CD4-positive, alpha-beta T cell treated with Interleukin-21 for 1 hour (primary cell): ENCODE data around the gene SPATA7.
A peak's percentile ranks its signal among the peaks of the same experiment; 100 is the strongest.
"Not testable (repeated sequence)": the region's sequence is repeated elsewhere in the genome, so short reads cannot be mapped to it uniquely, and the experiment has no call there.

ENCODE experiments used
- DNase-seq: peaks from one replicate; pipeline ENCODE4 v3.0.0-alpha.2; 2020

Gene SPATA7

DNA sequence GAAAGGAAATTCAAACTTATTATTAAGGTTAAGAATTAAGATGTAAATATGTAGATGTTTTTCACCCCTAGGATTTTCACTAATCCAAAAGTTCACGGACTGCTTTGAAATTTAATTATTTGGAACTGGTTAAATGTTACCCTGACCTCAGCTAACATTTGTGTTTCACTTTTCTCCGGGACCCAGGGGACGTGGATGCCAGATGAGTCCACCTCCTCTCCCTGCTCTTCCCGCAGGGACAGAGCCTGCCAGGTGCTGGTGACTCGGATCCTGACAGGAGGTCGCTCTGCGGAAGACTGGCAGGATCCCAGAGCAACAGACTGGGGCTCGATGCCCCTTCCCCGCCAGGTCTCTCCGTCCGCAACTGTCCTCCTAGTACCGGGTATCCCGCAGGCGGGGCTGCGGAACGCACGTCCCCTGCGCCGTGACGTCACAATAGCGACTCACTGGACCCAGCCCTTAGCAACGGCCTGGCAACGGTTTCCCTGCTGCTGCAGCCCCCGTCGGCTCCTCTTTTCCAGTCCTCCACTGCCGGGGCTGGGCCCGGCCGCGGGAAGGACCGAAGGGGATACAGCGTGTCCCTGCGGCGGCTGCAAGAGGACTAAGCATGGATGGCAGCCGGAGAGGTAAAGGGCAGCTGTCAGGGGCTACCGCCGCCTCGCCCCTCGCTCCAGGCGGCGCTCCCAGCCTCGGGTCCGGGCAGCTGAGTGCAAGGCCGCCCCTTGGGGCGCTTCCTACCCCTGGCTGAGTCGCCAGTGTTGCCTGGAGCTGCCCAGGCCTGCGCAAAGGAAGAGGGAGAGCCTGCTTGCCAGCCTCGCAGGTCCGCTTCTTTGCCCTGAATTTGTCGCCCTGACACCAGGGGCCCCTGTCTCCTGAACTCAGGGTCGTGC, at the start of gene SPATA7:
SPATA7 (plus strand) TSS at position 446 of the 890 bp plus-strand sequence; CDS start at position 608, 162 bp downstream.
- DNase-seq = peak; percentile 79

GRCh38 chr14:88340357-88340756, 45.1 kb upstream of the SPATA7 start:
- DNase-seq = no peak

DNA sequence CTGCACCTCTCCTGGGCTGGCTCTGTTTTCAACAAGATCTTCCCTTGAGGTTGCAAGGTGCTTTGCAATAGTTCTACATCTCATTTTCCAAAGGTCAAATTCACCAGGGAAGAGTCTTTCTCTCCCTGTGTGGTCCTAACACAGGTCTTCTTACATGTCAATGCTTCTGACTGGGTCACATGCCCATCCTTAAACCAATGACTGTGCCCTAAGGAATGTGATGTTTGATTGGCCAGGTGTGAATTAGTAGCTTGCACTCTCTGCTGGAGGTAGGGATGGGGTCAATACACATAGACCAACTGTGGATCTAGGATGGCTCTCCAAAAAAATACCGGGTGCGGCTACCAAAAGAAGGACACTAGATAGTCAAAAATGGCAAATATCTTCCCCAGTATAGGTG, 42.5 kb upstream of the SPATA7 start:
- DNase-seq = no peak

DNA sequence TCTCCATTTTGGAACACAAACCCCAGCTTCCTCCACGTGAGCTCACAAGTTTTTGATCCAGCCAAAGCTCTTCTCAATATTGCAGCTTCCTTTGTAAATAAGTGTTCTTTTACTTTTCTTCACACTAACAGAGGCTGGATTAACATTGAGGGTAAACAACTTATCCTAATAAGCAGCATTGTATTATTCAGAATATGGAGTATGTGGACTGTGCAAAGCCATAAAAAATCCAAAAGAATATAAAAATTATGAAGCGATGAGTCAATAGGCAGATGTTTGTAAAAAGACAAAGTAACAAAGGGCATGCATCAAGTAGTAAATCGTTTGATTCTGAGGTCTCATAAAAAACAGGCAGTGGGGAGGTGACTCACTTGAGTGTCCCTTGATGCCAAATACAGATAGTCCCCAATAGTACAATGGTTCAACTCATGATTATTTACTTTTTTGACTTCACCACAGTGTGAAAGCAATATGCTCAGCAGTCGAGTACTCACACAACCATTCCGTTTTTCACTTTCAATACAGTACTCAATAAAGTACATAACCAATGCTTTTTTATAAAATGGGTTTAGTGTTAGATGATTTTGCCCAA, 39.3 kb upstream of the SPATA7 start:
- DNase-seq = no peak

DNA sequence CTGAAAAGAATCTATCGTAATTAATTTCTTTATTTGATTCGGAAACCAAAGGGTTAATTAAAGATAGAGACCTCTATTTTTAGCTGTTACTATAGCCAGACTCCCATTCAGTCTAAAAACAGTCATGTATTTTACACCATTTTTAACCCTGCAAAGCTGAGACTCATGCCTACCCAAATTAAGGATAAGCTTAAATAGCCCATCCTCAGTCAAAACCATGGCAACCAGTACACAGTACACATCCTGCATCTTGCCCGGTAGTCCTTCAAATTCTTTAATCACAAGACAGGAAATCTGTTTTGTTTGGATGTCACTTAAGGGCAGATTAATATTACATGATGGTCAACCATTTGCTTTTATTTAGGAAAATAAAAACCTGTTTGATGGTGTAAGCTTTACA, 36.9 kb upstream of the SPATA7 start:
- no peak for DNase-seq

DNA sequence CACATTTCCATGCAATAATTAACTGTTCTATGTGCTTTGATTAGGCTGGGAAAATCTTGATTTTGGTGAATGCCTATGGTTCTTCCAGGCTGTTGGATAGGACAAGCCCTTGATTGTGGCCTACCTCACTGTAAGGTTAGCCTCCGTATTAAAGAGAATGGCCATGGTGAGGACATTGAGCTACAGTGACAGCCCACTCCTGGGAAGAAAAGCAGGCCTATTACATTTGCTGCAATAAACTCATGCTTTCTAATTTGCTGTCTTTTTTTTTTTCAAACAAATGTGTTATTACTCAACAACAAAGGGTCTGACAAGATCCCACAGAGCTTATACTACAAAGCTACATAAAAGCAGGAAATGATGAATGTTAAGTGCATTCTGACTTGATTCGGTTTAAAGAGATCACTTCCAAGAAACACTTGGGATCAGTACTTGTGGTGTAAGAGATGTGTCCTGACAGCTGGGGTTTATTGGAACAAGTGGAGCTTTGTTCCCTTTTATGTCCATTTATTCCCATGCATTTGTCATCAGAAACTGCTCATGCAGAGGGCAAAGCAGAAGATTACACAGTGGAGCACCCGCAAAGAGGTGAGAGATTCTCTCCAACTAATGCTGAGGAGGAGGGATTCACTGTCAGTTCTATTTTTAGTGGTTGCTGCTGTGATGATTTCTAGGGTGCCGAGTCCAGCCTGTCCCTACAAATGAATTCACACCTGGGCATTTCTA, 33.3 kb upstream of the SPATA7 start:
- DNase-seq = no peak

DNA sequence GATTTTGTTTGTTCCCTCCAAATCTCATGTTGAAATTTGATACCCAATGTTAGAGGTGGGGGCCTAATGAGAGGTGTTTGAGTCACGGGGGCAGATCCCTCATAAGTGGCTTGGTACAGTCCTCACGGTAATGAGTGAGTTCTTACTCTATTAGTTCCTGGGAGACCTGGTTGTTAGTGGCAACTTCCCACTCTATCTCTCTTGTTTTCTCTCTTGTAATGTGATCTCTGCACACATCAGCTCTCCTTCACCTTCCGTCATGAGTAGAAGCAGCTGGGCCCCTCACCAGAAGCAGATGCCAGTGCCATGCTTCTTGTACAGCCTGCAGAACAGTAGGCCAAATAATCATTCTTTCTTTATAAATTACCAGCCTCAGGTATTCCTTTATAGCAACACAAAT, 32.8 kb upstream of the SPATA7 start:
- DNase-seq = no peak

- no peak for DNase-seq
Observed at GRCh38 chr14:88354358-88354757, 31.1 kb upstream of the SPATA7 start.

GRCh38 chr14:88359500-88359899, 26.0 kb upstream of the SPATA7 start:
- no peak for DNase-seq

DNA sequence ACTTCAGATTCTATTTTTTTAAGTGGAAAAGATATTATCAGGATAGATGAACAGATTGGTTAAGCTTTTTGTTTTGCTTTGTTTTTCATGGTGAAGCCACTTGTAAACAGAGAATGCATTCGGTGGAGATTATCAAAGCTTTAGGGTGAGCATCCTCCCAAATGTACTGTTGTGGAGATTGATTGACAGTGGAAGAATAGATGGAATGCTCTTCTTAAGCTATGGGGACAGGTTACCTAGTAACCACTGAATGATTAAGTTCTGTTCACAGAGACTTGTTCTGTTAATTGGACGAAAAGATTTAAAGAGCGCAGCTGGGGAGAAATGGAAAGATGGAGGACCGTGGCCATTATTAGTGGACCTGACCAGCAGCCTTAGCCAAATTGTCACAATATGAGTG, 21.8 kb upstream of the SPATA7 start:
- DNase-seq = no peak

DNA sequence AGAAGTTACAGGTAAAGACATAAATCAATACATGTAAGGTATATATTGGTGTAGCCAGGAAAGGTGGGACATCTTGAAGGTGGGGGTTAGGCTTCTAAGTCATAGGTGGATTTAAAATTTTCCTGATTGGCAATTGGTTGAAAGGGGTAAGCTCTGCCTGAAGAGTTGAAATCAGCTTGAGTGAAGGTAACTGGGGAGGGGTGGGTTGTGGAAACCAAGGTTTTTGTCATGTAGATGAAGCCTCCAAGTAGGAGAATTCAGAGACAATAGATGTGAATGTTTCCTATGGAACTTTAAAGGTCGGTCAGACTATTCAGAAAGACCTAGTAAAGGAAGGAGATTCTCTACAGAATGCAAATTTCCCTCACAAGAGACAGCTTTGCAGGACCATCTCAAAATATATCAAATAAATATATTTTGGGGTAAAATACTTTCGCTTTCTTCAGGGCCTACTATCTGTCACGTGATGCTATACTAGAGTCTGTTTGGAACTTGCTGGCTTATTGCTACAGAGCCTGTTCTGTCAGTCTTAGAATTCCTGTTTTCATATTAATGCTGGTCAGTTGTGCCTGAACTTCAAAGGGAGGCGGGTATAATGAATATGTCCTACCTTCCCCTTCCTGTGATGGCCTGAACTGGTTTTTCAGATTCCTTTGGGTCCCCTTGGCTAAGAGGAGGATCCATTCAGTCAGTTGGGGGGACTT, 20.6 kb upstream of the SPATA7 start:
- DNase-seq = no peak

- no peak for DNase-seq
Observed at GRCh38 chr14:88369496-88369895, 16.0 kb upstream of the SPATA7 start.

GRCh38 chr14:88379706-88380343, 5.6 kb upstream of the SPATA7 start:
- DNase-seq = no peak

DNA sequence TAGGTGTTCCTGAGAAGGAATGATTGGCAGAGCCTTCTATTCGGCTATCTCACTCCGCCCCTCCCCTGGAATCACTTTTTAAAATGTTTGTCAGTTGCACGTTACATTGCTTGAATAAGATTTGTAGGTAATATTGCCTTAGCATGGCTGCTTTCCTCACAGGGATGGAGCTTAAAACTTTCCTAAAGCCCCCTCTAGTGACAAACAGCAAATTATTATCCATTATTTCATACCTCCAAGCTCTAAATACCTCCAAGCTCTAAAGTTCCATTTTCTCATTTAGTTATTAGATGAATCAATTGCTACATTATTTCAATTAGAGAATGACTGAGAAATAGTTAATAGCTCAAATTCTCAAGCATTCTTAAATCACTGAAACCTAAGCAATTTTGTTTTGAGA, 5.1 kb upstream of the SPATA7 start:
- no peak for DNase-seq

DNA sequence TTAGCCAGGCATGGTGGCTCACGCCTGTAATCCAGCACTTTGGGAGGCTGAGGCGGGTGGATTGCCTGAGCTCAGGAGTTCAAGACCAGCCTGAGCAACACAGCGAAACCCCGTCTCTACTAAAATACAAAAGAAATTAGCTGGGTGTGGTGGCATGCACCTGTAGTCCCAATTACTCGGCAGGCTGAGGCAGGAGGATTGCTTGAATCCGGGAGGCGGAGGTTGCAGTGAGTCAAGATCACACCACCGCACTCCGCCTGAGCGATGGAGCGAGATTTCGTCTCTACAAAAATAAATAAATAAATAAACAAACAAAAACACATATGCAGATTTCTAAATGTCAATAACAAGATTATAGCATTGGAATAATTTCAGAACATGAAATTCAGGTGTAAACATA, 3.8 kb upstream of the SPATA7 start:
- not testable (repeated sequence) for DNase-seq

- DNase-seq = no peak
Observed at GRCh38 chr14:88384718-88385117, 739 bp upstream of the SPATA7 start.

DNA sequence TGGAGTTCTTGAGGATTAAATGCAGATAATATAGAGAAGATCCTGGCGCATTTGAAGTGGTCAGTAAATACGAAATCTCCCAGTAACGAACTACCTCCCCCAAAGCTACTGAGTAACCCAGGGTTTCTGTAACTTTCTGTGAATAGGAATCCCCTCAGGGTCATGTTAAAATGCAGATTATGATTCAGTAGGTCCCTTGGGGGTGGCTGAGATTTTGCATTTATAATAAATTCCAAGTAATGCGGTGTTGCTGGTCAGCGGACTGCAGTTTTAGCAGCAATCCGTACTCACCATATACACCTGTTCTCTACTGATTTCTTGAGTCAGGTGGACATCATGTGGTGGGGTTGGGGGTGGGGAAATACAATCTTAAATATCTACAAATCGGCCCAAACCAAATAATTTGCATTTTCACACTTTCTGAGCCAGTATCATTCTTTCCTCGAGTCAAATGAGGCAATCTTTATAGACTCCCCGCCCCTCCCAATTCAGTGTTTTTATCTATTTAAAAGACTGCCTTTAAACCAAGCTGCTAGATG, 868 bp downstream of the SPATA7 start:
- DNase-seq = no peak

GRCh38 chr14:88388741-88389282, 3.4 kb downstream of the SPATA7 start:
- DNase-seq = no peak

- DNase-seq = no peak
Observed at GRCh38 chr14:88392609-88393008, 7.2 kb downstream of the SPATA7 start.

GRCh38 chr14:88411039-88411438, 25.6 kb downstream of the SPATA7 start:
- DNase-seq = no peak

DNA sequence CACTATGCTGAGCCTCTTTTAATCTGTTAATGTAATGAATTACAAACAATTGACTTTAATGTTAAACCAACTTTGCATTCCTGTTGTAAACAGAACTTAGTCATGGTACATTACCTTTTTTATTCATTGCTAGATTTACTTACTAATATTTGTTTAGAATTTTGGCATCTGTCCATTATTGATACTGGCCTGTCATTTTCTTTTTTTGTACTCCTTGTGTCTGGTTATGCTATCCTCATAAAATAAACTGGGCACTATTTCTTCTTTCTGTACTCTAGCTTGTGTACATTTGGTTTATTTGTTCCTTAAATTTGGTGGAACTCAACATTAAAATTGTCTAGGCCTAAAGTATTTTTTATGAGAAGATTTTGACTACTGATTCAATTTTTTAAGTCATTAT, 32.1 kb downstream of the SPATA7 start:
- DNase-seq = no peak

- no peak for DNase-seq
Observed at GRCh38 chr14:88420187-88420586, 34.7 kb downstream of the SPATA7 start.
